HG02870 (cell line): Measurements from ENCODE around the gene RNF8.

Experiments
- ATAC-seq: cut with Tn5 transposase; IDR thresholded peaks from one replicate; pipeline ENCODE4 v1.9.1; 2021; ENCODE audit warnings: mild to moderate bottlenecking, moderate library complexity; ENCODE audit not compliant: unreplicated experiment

Gene RNF8

GRCh38 chr6:37357288-37357687, 3.5 kb downstream of the RNF8 start:
- ATAC-seq, result no peak

- ATAC-seq, result no peak
These were observed 4.1 kb downstream of the RNF8 start for GRCh38 chr6:37357860-37358259.

GRCh38 chr6:37359039-37359438, 5.3 kb downstream of the RNF8 start:
- ATAC-seq, result no peak

- ATAC-seq, result no peak
These were observed 8.5 kb downstream of the RNF8 start for GRCh38 chr6:37362101-37362828.

GRCh38 chr6:37365791-37366190, 12.0 kb downstream of the RNF8 start:
- no peak for ATAC-seq

GRCh38 chr6:37366910-37367309, 13.1 kb downstream of the RNF8 start:
- no peak for ATAC-seq

GRCh38 chr6:37368961-37369320, 15.2 kb downstream of the RNF8 start:
- ATAC-seq, result no peak

GRCh38 chr6:37369321-37370201, 15.8 kb downstream of the RNF8 start:
- ATAC-seq, result no peak

- no peak for ATAC-seq
These were observed 17.6 kb downstream of the RNF8 start for GRCh38 chr6:37371154-37372083.

- no peak for ATAC-seq
These were observed 18.3 kb downstream of the RNF8 start for GRCh38 chr6:37372116-37372515.

GRCh38 chr6:37373822-37374471, 20.2 kb downstream of the RNF8 start:
- ATAC-seq, result no peak

GRCh38 chr6:37375376-37375775, 21.6 kb downstream of the RNF8 start:
- ATAC-seq, result no peak

GRCh38 chr6:37376078-37376743, 22.4 kb downstream of the RNF8 start:
- ATAC-seq, result no peak

- ATAC-seq, result no peak
These were observed 27.8 kb downstream of the RNF8 start for GRCh38 chr6:37381579-37381978.

GRCh38 chr6:37382994-37383765, 29.4 kb downstream of the RNF8 start:
- ATAC-seq, result no peak

GRCh38 chr6:37388578-37388977, 34.8 kb downstream of the RNF8 start:
- ATAC-seq, result no peak

GRCh38 chr6:37389857-37390256, 36.1 kb downstream of the RNF8 start:
- ATAC-seq, result no peak

GRCh38 chr6:37391120-37391519, 37.3 kb downstream of the RNF8 start:
- no peak for ATAC-seq

- ATAC-seq, result no peak
These were observed 39.0 kb downstream of the RNF8 start for GRCh38 chr6:37392821-37393220.
